ENCODE data around the gene AOC1. TPM values are rescaled to one million over a fixed set of nuclear protein-coding genes. Genes with fewer than 3 reads are reported as not detected.
"Not testable (repeated sequence)": the region's sequence is repeated elsewhere in the genome, so short reads cannot be mapped to it uniquely, and the experiment has no call there.

AOC1 gene
- total RNA-seq, 4 donors from 2014 or later: 0.69 TPM; not detected in 2

- H3K9me3 ChIP-seq: no peaks in the 10 kb centered on the region
- H3K27ac ChIP-seq: no peak overlapping the region
- WGBS, 2 donors (ENCODE audit: low coverage in 1 of 2): 83 to 88% methylated on average over 2 of the region's 2 CpGs
- H3K36me3 ChIP-seq: no peaks in the 10 kb centered on the region
- TF ChIP-seq EP300 (IDR thresholded peaks at IDR 0.05) (no peak), CTCF (IDR thresholded peaks at IDR 0.05) (no peak), POLR2AphosphoS5 (IDR thresholded peaks at IDR 0.05) (no peak), POLR2A (IDR thresholded peaks at IDR 0.05) (no peak)
- H3K27me3 ChIP-seq: peaks cover under 1% of the 10 kb centered on the region
- peaks cover 0 to 13% (median 6%) of the 10 kb centered on the region in 3 donors for H3K4me1 ChIP-seq
- ATAC-seq: no peak
- no peak overlapping the region for H3K4me3 ChIP-seq
These were observed 55.9 kb downstream of the AOC1 start for GRCh38 chr7:150908173-150908572.

GRCh38 chr7:150909200-150909995 is 57.1 kb downstream of the AOC1 start:
- no peak for TF ChIP-seq POLR2A (IDR thresholded peaks at IDR 0.05)
- TF ChIP-seq CTCF (IDR thresholded peaks at IDR 0.05): no peak
- TF ChIP-seq POLR2AphosphoS5 (IDR thresholded peaks at IDR 0.05): no peak
- TF ChIP-seq EP300 (IDR thresholded peaks at IDR 0.05): no peak
- ATAC-seq: no peak
- Histone ChIP-seq H3K9me3 (no peaks in the 10 kb centered on the region), H3K4me1 (peaks cover 0 to under 1% (median under 1%) of the 10 kb centered on the region in 3 donors), H3K4me3 (no peak overlapping the region), H3K27ac (no peak overlapping the region), H3K36me3 (no peaks in the 10 kb centered on the region), H3K27me3 (peaks cover 8% of the 10 kb centered on the region)
- WGBS, 2 donors (ENCODE audit: low coverage in 1 of 2): 51 to 63% methylated on average over 5 to 8 of the region's 8 CpGs

- WGBS, 2 donors (ENCODE audit: low coverage in 1 of 2): 57 to 60% methylated on average over 2 to 4 of the region's 8 CpGs
- not testable (repeated sequence) for ATAC-seq
These were observed 58.1 kb downstream of the AOC1 start for GRCh38 chr7:150910305-150910995.

GRCh38 chr7:150910996-150911422 is 58.7 kb downstream of the AOC1 start:
- no peak for ATAC-seq
- 68 to 76% methylated on average over 3 to 6 of the region's 12 CpGs for WGBS, 2 donors (ENCODE audit: low coverage in 1 of 2)

More at GRCh38 chr7:150910305-150910995, 58.1 kb downstream of the AOC1 start:
- not testable (repeated sequence) for H3K4me3 ChIP-seq, H3K27me3 ChIP-seq, H3K27ac ChIP-seq, H3K9me3 ChIP-seq, H3K36me3 ChIP-seq, H3K4me1 ChIP-seq

More at GRCh38 chr7:150910996-150911422, 58.7 kb downstream of the AOC1 start:
- Histone ChIP-seq H3K4me1 (no peaks in the 10 kb centered on the region), H3K36me3 (no peaks in the 10 kb centered on the region), H3K27me3 (peaks cover 8% of the 10 kb centered on the region), H3K27ac (no peak overlapping the region), H3K4me3 (no peak overlapping the region), H3K9me3 (no peaks in the 10 kb centered on the region)
- TF ChIP-seq EP300 (IDR thresholded peaks at IDR 0.05) (no peak), CTCF (IDR thresholded peaks at IDR 0.05) (no peak), POLR2AphosphoS5 (IDR thresholded peaks at IDR 0.05) (no peak), POLR2A (IDR thresholded peaks at IDR 0.05) (no peak)

Other genes starting within 250 kb of the AOC1 start
- 10 to 100 TPM; 15.7 to 45.4 (median 34.4) TPM for gene GIMAP6, start 220.1 kb upstream of the AOC1 start, total RNA-seq
- 10 to 100 TPM in 2 of 4 donors, 1 to 10 TPM in 2; 3.3 to 14.9 (median 9.7) TPM for gene GIMAP2, start 166.8 kb upstream of the AOC1 start, total RNA-seq
- 10 to 100 TPM in 1 of 4 donors, 1 to 10 TPM in 3; 4.2 to 14.3 (median 7.9) TPM for gene GIMAP1, start 135.9 kb upstream of the AOC1 start, total RNA-seq
- gene GIMAP5, start 115.1 kb upstream of the AOC1 start, total RNA-seq: 10 to 100 TPM; 16.8 to 43.3 (median 32.5) TPM
- 10 to 100 TPM; 18.2 to 69.3 (median 52.6) TPM for gene TMEM176B, start 52.2 kb upstream of the AOC1 start, total RNA-seq
- 10 to 100 TPM in 3 of 4 donors, 1 to 10 TPM in 1; 6.5 to 42.4 (median 28.7) TPM for gene TMEM176A, start 51.7 kb upstream of the AOC1 start, total RNA-seq
- 10 to 100 TPM; 26.6 to 63.8 (median 36.3) TPM for gene KCNH2, start 125.8 kb downstream of the AOC1 start, total RNA-seq
- gene NOS3, start 138.5 kb downstream of the AOC1 start, total RNA-seq: 10 to 100 TPM in 2 of 4 donors, 1 to 10 TPM in 2; 6.8 to 29.4 (median 13.5) TPM
- under 1 TPM in 2 of 4 donors, not detected in 2; 0.15 to 0.31 TPM for gene ATG9B, start 172.0 kb downstream of the AOC1 start, total RNA-seq
- gene ABCB8, start 175.9 kb downstream of the AOC1 start, total RNA-seq: 10 to 100 TPM; 13.2 to 33.0 (median 18.8) TPM
- gene ASIC3, start 196.0 kb downstream of the AOC1 start, total RNA-seq: 1 to 10 TPM in 3 of 4 donors, not detected in 1; 1.7 to 3.1 (median 2.1) TPM
- gene CDK5, start 205.4 kb downstream of the AOC1 start, total RNA-seq: 1 to 10 TPM; 3.4 to 8.8 (median 6.4) TPM
- gene SLC4A2, start 207.1 kb downstream of the AOC1 start, total RNA-seq: 100 to 1,000 TPM in 2 of 4 donors, 10 to 100 TPM in 2; 77.8 to 152 (median 95.7) TPM
- 10 to 100 TPM; 51.3 to 82.2 (median 60.8) TPM for gene FASTK, start 228.3 kb downstream of the AOC1 start, total RNA-seq
- gene TMUB1, start 231.0 kb downstream of the AOC1 start, total RNA-seq: 10 to 100 TPM; 38.4 to 57.2 (median 44.7) TPM
- gene AGAP3, start 234.0 kb downstream of the AOC1 start, total RNA-seq: 10 to 100 TPM; 36.3 to 68.2 (median 55.7) TPM

Data from gastroesophageal sphincter (tissue), 4 donors.